HCT116 (cell line): ENCODE measurements around the gene LRRC53.

Experiments used
- POLR2A ChIP-seq: IDR thresholded peaks from 2 replicates; pipeline ENCODE4 v1.7.0; 2011; ENCODE audit warnings: borderline replicate concordance; ENCODE audit not compliant: insufficient read depth, insufficient read length; ENCODE audit errors: extremely low read depth
- POLR2AphosphoS5 ChIP-seq: IDR thresholded peaks from 2 replicates; pipeline ENCODE4 v1.6.1; 2011; ENCODE audit warnings: mild to moderate bottlenecking, low read depth, low read length, moderate library complexity
- SIN3A ChIP-seq: IDR thresholded peaks from 2 replicates; pipeline ENCODE4 v1.6.1; 2012; ENCODE audit warnings: low read depth
- TF ChIP-seq, protein P1 (sequence below), 3 experiments: fragments of 200-600 bp in 1 of 3; sonication (generic) in 1 of 3; IDR thresholded peaks in 2 of 3; conservative IDR thresholded peaks in 1 of 3; 2 replicates each; pipeline ENCODE4 v1.5.1; 2012 to 2017; ENCODE audit warnings: low read depth in 2 of 3, low read length in 2 of 3, antibody characterized with exemption in 1 of 3, borderline replicate concordance in 1 of 3, control low read depth in 1 of 3, mild to moderate bottlenecking in 1 of 3, mixed read lengths in 1 of 3, mixed run types in 1 of 3, moderate library complexity in 1 of 3; ENCODE audit not compliant: insufficient read depth in 1 of 3
- TF ChIP-seq, protein P2 (sequence below): IDR thresholded peaks from 2 replicates; pipeline ENCODE4 v1.6.1; 2012; ENCODE audit warnings: low read depth
- TF ChIP-seq, protein P3 (sequence below): IDR thresholded peaks from 2 replicates; pipeline ENCODE4 v1.6.1; 2012

DNA sequence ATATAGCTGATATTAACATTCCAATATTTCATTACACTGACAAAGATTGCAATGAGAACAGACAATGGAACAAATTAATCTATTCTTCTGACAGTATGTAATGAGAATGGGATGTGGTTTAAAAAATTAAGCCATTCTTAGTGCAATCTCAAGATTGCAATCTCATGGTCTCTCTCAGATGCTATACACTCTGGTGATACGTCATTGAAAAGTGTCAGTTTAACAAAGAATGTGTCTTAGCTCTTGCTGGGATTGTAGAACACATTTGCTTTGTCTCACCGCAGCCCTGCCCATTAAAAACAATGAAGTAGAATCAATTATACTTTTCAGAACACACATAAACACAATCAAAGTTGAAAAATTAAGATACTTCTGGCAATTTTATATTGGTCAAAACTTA, 55.2 kb downstream of the LRRC53 start:
- TF ChIP-seq, protein P1, sequence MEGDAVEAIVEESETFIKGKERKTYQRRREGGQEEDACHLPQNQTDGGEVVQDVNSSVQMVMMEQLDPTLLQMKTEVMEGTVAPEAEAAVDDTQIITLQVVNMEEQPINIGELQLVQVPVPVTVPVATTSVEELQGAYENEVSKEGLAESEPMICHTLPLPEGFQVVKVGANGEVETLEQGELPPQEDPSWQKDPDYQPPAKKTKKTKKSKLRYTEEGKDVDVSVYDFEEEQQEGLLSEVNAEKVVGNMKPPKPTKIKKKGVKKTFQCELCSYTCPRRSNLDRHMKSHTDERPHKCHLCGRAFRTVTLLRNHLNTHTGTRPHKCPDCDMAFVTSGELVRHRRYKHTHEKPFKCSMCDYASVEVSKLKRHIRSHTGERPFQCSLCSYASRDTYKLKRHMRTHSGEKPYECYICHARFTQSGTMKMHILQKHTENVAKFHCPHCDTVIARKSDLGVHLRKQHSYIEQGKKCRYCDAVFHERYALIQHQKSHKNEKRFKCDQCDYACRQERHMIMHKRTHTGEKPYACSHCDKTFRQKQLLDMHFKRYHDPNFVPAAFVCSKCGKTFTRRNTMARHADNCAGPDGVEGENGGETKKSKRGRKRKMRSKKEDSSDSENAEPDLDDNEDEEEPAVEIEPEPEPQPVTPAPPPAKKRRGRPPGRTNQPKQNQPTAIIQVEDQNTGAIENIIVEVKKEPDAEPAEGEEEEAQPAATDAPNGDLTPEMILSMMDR (IDR thresholded peaks at IDR 0.05 in 2 of 3, conservative IDR thresholded peaks at IDR 0.05 in 1 of 3; ENCODE audit: borderline replicate concordance in 1 of 3, insufficient read depth in 1 of 3, low read depth in 2 of 3, low read length in 2 of 3), result no peak
- TF ChIP-seq POLR2A, result no peak
- TF ChIP-seq, protein P2, sequence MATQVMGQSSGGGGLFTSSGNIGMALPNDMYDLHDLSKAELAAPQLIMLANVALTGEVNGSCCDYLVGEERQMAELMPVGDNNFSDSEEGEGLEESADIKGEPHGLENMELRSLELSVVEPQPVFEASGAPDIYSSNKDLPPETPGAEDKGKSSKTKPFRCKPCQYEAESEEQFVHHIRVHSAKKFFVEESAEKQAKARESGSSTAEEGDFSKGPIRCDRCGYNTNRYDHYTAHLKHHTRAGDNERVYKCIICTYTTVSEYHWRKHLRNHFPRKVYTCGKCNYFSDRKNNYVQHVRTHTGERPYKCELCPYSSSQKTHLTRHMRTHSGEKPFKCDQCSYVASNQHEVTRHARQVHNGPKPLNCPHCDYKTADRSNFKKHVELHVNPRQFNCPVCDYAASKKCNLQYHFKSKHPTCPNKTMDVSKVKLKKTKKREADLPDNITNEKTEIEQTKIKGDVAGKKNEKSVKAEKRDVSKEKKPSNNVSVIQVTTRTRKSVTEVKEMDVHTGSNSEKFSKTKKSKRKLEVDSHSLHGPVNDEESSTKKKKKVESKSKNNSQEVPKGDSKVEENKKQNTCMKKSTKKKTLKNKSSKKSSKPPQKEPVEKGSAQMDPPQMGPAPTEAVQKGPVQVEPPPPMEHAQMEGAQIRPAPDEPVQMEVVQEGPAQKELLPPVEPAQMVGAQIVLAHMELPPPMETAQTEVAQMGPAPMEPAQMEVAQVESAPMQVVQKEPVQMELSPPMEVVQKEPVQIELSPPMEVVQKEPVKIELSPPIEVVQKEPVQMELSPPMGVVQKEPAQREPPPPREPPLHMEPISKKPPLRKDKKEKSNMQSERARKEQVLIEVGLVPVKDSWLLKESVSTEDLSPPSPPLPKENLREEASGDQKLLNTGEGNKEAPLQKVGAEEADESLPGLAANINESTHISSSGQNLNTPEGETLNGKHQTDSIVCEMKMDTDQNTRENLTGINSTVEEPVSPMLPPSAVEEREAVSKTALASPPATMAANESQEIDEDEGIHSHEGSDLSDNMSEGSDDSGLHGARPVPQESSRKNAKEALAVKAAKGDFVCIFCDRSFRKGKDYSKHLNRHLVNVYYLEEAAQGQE, result no peak
- no peak for TF ChIP-seq SIN3A
- TF ChIP-seq POLR2AphosphoS5, result no peak
- TF ChIP-seq, protein P3, sequence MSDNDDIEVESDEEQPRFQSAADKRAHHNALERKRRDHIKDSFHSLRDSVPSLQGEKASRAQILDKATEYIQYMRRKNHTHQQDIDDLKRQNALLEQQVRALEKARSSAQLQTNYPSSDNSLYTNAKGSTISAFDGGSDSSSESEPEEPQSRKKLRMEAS, result no peak
